Smooth muscle cell (in vitro differentiated cells): ENCODE measurements around the gene LRBA. TPM values are rescaled to one million over a fixed set of nuclear protein-coding genes. Genes with fewer than 3 reads are reported as not detected.

Experiments
- DNase-seq: peaks from one replicate; lab custom pipeline; 2025; ENCODE audit not compliant: unreplicated experiment; lab: John Stamatoyannopoulos, UW
- H2AFZ ChIP-seq: fragments of 200-600 bp; sonication (generic); 2 replicates; pipeline ENCODE4 v1.6.0; 2016; ENCODE audit warnings: antibody characterized with exemption, low read depth, mild to moderate bottlenecking
- H3F3A ChIP-seq: fragments of 200-600 bp; sonication (generic); 2 replicates; pipeline ENCODE4 v1.6.0; 2017; ENCODE audit warnings: antibody characterized with exemption, low read depth
- H3K27ac ChIP-seq: fragments of 200-600 bp; sonication (generic); 2 replicates; pipeline ENCODE4 v1.5.1; 2016; ENCODE audit warnings: low read depth, mild to moderate bottlenecking
- H3K27me3 ChIP-seq: fragments of 200-600 bp; sonication (generic); 2 replicates; pipeline ENCODE4 v1.6.1; 2016; ENCODE audit warnings: low read depth, mild to moderate bottlenecking
- H3K36me3 ChIP-seq: fragments of 200-600 bp; sonication (generic); 2 replicates; pipeline ENCODE4 v1.5.1; 2016; ENCODE audit warnings: low read depth
- H3K4me1 ChIP-seq: fragments of 200-600 bp; sonication (generic); 2 replicates; pipeline ENCODE4 v1.5.1; 2016; ENCODE audit warnings: low read depth
- H3K4me2 ChIP-seq: fragments of 200-600 bp; sonication (generic); 2 replicates; pipeline ENCODE4 v1.6.0; 2016; ENCODE audit warnings: mild to moderate bottlenecking
- H3K4me3 ChIP-seq: fragments of 200-600 bp; sonication (generic); 2 replicates; pipeline ENCODE4 v1.5.1; 2016; ENCODE audit warnings: mild to moderate bottlenecking
- H3K79me2 ChIP-seq: fragments of 200-600 bp; sonication (generic); 2 replicates; pipeline ENCODE4 v1.6.0; 2016; ENCODE audit warnings: low read depth, mild to moderate bottlenecking
- H3K9ac ChIP-seq: fragments of 200-600 bp; sonication (generic); 2 replicates; pipeline ENCODE4 v1.6.0; 2016; ENCODE audit warnings: low read depth
- H3K9me3 ChIP-seq: fragments of 200-600 bp; sonication (generic); replicated peaks from 2 replicates; pipeline ENCODE4 v1.5.1; 2016; ENCODE audit warnings: low read depth
- H4K20me1 ChIP-seq: fragments of 200-600 bp; sonication (generic); 2 replicates; pipeline ENCODE4 v1.6.0; 2016; ENCODE audit warnings: low read depth
- WGBS: methylation state at CpG from one replicate; pipeline ENCODE4 v1.1.7; 2016; ENCODE audit warnings: low lambda C conversion rate; 5-methylcytosine and 5-hydroxymethylcytosine counted together
- polyA plus RNA-seq: library from polyadenylated mRNA; unstranded; fragments of >200 nt; fragmentation: Nextera tagmentation; extraction: Ambion mirVana; gene quantifications from 2 replicates; pipeline ENCODE4 v1.2.1, GENCODE V29; 2016
- total RNA-seq: library from RNA; depleted of rRNA; stranded (reverse); fragments of >200 nt; gene quantifications from 2 replicates; pipeline ENCODE4 v1.2.3, GENCODE V29; 2014
- TF ChIP-seq, protein P1 (sequence below): fragments of 200-600 bp; sonication (generic); IDR thresholded peaks from 2 replicates; pipeline ENCODE4 v1.5.1; 2017; ENCODE audit warnings: borderline replicate concordance, mild to moderate bottlenecking, antibody characterized with exemption; ENCODE audit not compliant: insufficient read depth, poor library complexity, severe bottlenecking

Gene LRBA
- total and polyA plus RNA-seq, 2 experiments from 2014 or later = 1.6 to 26.2 TPM

DNA sequence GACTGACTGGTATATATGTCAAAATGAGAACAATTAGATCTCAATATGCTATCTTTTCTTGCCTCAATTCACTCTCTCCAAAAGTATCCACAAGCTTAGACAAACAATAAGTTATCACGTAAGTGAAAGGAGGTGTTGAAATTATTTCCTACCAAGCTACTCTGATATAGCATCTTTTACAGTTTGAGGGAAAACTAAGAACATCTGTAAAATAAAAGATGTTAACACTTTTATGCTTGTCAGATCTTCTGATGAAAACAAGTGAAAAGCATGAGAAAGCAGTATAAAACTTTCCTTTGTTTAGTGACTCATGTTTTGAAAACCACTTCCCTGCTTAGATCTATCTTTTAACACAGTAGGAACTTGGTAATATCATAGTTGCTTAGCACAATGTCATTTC lies 441.6 kb downstream of the LRBA start:
- 68% methylated on average over 1 of the region's 1 CpG for WGBS
- H3K36me3 ChIP-seq = no peaks in the 10 kb centered on the region
- H4K20me1 ChIP-seq = peaks cover 1% of the 10 kb centered on the region
- no peak overlapping the region for H3K4me3 ChIP-seq
- H3K9ac ChIP-seq = no peak overlapping the region
- H3K9me3 ChIP-seq = no peaks in the 10 kb centered on the region
- H3F3A ChIP-seq = no peaks in the 10 kb centered on the region
- H3K4me1 ChIP-seq = peaks cover 23% of the 10 kb centered on the region
- no peak for DNase-seq
- no peak overlapping the region for H3K27ac ChIP-seq
- no peak overlapping the region for H3K4me2 ChIP-seq
- H3K79me2 ChIP-seq = no peaks in the 10 kb centered on the region
- TF ChIP-seq, protein P1, sequence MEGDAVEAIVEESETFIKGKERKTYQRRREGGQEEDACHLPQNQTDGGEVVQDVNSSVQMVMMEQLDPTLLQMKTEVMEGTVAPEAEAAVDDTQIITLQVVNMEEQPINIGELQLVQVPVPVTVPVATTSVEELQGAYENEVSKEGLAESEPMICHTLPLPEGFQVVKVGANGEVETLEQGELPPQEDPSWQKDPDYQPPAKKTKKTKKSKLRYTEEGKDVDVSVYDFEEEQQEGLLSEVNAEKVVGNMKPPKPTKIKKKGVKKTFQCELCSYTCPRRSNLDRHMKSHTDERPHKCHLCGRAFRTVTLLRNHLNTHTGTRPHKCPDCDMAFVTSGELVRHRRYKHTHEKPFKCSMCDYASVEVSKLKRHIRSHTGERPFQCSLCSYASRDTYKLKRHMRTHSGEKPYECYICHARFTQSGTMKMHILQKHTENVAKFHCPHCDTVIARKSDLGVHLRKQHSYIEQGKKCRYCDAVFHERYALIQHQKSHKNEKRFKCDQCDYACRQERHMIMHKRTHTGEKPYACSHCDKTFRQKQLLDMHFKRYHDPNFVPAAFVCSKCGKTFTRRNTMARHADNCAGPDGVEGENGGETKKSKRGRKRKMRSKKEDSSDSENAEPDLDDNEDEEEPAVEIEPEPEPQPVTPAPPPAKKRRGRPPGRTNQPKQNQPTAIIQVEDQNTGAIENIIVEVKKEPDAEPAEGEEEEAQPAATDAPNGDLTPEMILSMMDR = no peak
- peaks cover 15% of the 10 kb centered on the region for H3K27me3 ChIP-seq
- no peak overlapping the region for H2AFZ ChIP-seq

DNA sequence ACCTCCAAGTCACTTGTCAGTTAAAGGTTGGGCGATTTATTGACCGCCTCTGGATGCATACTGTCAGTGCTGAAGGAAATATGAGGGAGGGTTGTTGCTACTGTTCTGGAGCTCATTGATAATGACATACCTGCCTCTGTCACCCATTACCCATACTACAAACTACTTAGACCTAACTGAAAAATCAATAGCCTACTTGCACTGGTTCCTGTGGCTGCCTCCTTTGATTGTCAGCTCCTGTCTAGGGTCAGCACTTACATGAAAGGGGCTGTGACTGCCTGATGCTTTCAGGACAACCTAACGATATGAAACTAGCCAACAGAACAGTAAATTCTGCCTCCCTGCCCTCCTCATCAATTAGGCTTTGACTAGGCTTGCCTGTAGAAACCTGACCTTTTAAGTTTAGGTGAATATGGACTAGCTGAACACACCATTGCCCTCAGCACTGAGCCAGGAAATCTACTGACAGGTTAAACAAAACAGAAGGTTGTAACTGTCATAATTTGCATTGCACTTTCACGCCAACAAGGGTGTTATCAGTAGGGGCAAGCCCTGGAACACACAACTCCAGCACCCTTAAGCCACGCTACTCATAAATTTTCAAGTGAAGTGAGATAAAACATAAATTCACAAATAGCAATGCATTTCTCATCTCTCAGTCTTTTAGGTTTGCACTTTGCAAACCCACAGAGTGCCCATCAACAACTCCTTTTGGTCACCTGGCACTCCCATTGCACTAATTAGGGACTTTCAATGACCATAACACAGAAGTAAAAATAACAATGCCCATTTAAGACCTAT lies 442.2 kb downstream of the LRBA start:
- Histone ChIP-seq H3K27me3 (peaks cover 9% of the 10 kb centered on the region), H3K4me2 (no peak overlapping the region), H3K9me3 (no peaks in the 10 kb centered on the region), H3K36me3 (no peaks in the 10 kb centered on the region), H2AFZ (no peak overlapping the region), H3K9ac (no peak overlapping the region), H3F3A (no peaks in the 10 kb centered on the region), H3K27ac (no peak overlapping the region), H3K79me2 (no peaks in the 10 kb centered on the region), H4K20me1 (no peaks in the 10 kb centered on the region), H3K4me1 (peaks cover 17% of the 10 kb centered on the region), H3K4me3 (no peak overlapping the region)
- no peak for DNase-seq
- TF ChIP-seq, protein P1 = no peak
- 68% methylated on average over 5 of the region's 5 CpGs for WGBS

GRCh38 chr4:150570862-150571261 lies 444.2 kb downstream of the LRBA start:
- TF ChIP-seq, protein P1 = no peak
- Histone ChIP-seq H2AFZ (no peak overlapping the region), H3K9me3 (no peaks in the 10 kb centered on the region), H3K9ac (no peak overlapping the region), H3K4me2 (no peak overlapping the region), H4K20me1 (no peaks in the 10 kb centered on the region), H3K36me3 (no peaks in the 10 kb centered on the region), H3K4me3 (no peak overlapping the region), H3K27me3 (peaks cover under 1% of the 10 kb centered on the region), H3K4me1 (peaks cover 9% of the 10 kb centered on the region), H3F3A (no peaks in the 10 kb centered on the region), H3K27ac (no peak overlapping the region), H3K79me2 (no peaks in the 10 kb centered on the region)
- WGBS = 76% methylated on average over 1 of the region's 1 CpG
- DNase-seq = no peak
